Left lung (tissue), 10 donors: Measurements from ENCODE around the gene TCL1B. TPM values are rescaled to one million over a fixed set of nuclear protein-coding genes. Genes with fewer than 3 reads are reported as not detected.
"Not testable (repeated sequence)": the region's sequence is repeated elsewhere in the genome, so short reads cannot be mapped to it uniquely, and the experiment has no call there.

Source experiments
- ATAC-seq: fragments of 200-7000 bp; cut with Tn5 transposase; one replicate; pipeline ENCODE4 v1.9.1; 2020; ENCODE audit warnings: moderate library complexity
- DNase-seq, 4 donors: peaks; one replicate each; pipeline ENCODE4 v3.0.0-alpha.2; 2013 to 2020
- H3K27ac ChIP-seq, 2 donors: fragments of 200-600 bp; sonication (generic) in 1 of 2; one replicate each; pipeline versions ENCODE4 v1.5.0 to v1.8.0; 2020 to 2021
- H3K27me3 ChIP-seq, 2 donors: fragments of 200-600 bp; sonication (generic) in 1 of 2; one replicate each; pipeline versions ENCODE4 v1.5.0 to v1.8.0; 2020 to 2021
- H3K36me3 ChIP-seq, 2 donors: fragments of 200-600 bp; sonication (generic) in 1 of 2; one replicate each; pipeline versions ENCODE4 v1.5.0 to v1.8.0; 2020 to 2021
- H3K4me1 ChIP-seq, 2 donors: fragments of 200-600 bp; one replicate each; pipeline ENCODE4 v1.8.0; 2021
- H3K4me3 ChIP-seq, 2 donors: fragments of 200-600 bp; sonication (generic) in 1 of 2; one replicate each; pipeline versions ENCODE4 v1.5.0 to v1.8.0; 2020 to 2021; ENCODE audit warnings: mild to moderate bottlenecking in 1 of 2
- H3K9me3 ChIP-seq, 2 donors: fragments of 200-600 bp; sonication (generic) in 1 of 2; one replicate each; pipeline versions ENCODE4 v1.5.0 to v1.8.0; 2020 to 2021
- CTCF ChIP-seq, 2 donors: fragments of 200-600 bp; sonication (generic) in 1 of 2; IDR thresholded peaks; one replicate each; pipeline versions ENCODE4 v1.5.0 to v1.8.0; 2021; ENCODE audit warnings: antibody characterized with exemption in 2 of 2
- intact Hi-C, 2 donors: fragments of 100-400 bp; cut with DNase I; formaldehyde crosslinking; loops; one replicate each; pipeline versions ENCODE4 v1.11.2 to v1.14.2; 2022
- polyA plus RNA-seq, 6 donors: library from polyadenylated mRNA; unstranded; fragments of 120-200 nt; gene quantifications; one replicate each; pipeline ENCODE4 v1.2.1, GENCODE V29; 2013; ENCODE audit not compliant: insufficient read length in 6 of 6
- total RNA-seq, 2 donors: library from RNA; stranded (reverse); fragmentation: NEBNext Ultra II Directional; extraction: Animal tissue kit (Norgen Biotek cat#: 25700); gene quantifications; one replicate each; pipeline ENCODE4 v1.2.1, GENCODE V29; 2021
- donor health status: DM: no; HTN: yes; CAD: no.
- donor health status: DM: no; HTN: no; CAD: no.

Gene TCL1B
- total and polyA plus RNA-seq, 8 donors = 0.28 TPM; not detected in 7

GRCh38 chr14:95713596-95714371, 27.6 kb downstream of the TCL1B start, which contains the start of gene TCL1A:
TSS of gene TCL1A (minus strand) at chr14:95714125. CDS start at chr14:95714066, 59 bp downstream.
- Histone ChIP-seq H3K9me3 (no peaks in the 10 kb centered on the region), H3K4me3 (no peak within 1 kb of the TSS), H3K36me3 (no peaks in the 10 kb centered on the region), H3K27me3 (peaks cover 0 to 40% of the 10 kb centered on the region in 2 donors), H3K4me1 (no peaks in the 10 kb centered on the region), H3K27ac (no peak within 1 kb of the TSS)
- no peak for TF ChIP-seq CTCF (IDR thresholded peaks at IDR 0.05)
- no peak for DNase-seq
- intact Hi-C loops = no loop called here
- ATAC-seq = no peak

- DNase-seq (no peak), ATAC-seq (no peak)
- intact Hi-C loops = no loop called here
- Histone ChIP-seq H3K4me1 (no peaks in the 10 kb centered on the region), H3K4me3 (no peak overlapping the region), H3K27me3 (peaks cover 0 to 10% of the 10 kb centered on the region in 2 donors), H3K9me3 (peaks cover 0 to 18% of the 10 kb centered on the region in 2 donors), H3K36me3 (no peaks in the 10 kb centered on the region), H3K27ac (no peak overlapping the region)
- no peak for TF ChIP-seq CTCF (IDR thresholded peaks at IDR 0.05)
These were observed 36.4 kb downstream of the TCL1B start for GRCh38 chr14:95722525-95723190.

GRCh38 chr14:95725685-95726336, 39.6 kb downstream of the TCL1B start:
- intact Hi-C loops = no loop called here
- ATAC-seq (no peak), DNase-seq (no peak)
- Histone ChIP-seq H3K9me3 (peaks cover 0 to 18% of the 10 kb centered on the region in 2 donors), H3K4me1 (no peaks in the 10 kb centered on the region), H3K27me3 (peaks cover 0 to 15% of the 10 kb centered on the region in 2 donors), H3K36me3 (no peaks in the 10 kb centered on the region), H3K4me3 (no peak overlapping the region), H3K27ac (no peak overlapping the region)
- TF ChIP-seq CTCF (IDR thresholded peaks at IDR 0.05) = no peak

DNA sequence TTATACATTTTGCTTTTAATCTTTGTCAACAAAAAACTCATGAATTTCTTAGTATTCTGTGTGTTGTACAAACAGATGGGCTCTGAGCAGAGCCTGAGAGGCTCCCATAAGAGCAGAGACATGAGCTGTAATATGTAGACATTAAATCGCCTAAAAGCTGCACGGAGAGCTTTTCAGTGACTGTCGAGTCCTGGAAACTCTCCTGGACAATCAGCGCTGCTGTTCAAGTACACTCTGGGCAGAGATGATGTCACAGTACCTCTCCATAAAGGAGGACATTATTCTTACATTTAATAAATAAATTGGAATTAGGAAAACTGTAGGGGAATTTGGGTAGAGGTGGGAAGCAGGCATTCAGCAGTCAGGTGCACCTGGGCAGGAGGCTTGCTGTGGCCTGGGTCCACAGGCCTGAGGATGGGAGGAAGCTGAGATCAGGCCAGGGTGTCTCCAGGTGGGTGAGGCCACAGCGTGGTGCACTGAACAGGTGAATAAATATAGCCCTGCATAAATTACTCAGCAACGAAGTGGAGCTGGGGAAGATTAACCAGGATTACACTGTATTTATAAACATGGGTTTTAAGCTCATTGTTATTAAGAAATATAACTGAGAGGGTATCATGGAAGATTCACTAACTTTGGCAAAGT, 41.0 kb downstream of the TCL1B start:
- TF ChIP-seq CTCF (IDR thresholded peaks at IDR 0.05) = no peak
- no peak for ATAC-seq
- Histone ChIP-seq H3K9me3 (peaks cover 0 to 12% of the 10 kb centered on the region in 2 donors), H3K4me3 (no peak overlapping the region), H3K27ac (no peak overlapping the region), H3K4me1 (no peaks in the 10 kb centered on the region), H3K27me3 (peaks cover 0 to 18% of the 10 kb centered on the region in 2 donors), H3K36me3 (no peaks in the 10 kb centered on the region)
- no peak for DNase-seq
- intact Hi-C loops = no loop called here

DNA sequence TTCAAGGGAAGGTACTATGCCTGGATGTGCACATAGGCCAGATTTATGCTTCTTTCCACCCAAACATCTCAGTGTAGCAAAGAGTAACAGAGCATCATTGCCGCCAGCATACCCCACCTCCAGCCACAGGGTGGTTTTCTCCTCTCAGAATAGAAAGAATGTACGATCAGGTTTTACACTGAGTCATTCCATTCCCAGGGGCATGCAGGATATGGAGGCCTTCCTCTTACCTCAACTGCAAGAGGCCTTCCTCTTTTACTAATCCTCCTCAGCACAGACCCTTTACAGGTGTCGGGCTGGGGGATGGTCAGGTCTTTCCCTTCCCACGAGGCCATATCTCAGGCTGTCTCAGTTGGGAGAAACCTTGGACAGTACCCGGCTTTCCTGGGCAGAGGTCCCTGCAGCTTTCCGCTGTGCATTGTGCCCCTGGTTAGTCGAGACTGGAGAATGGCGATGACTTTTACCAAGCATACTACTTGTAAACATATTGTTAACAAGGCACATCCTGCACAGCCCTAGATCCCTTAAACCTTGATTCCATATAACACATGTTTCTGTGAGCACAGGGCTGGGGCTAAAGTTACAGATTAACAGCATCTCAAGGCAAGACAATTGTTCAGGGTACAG, 43.3 kb downstream of the TCL1B start:
- H3K27ac ChIP-seq, H3K9me3 ChIP-seq, H3K4me3 ChIP-seq, intact Hi-C loops, ATAC-seq, H3K4me1 ChIP-seq, DNase-seq, H3K36me3 ChIP-seq: not testable (repeated sequence)
- H3K27me3 ChIP-seq = peaks cover 0 to 18% of the 10 kb centered on the region in 2 donors
